HG02852 (cell line): ENCODE measurements around the gene ELOVL6.
"Not testable (repeated sequence)": the region's sequence is repeated elsewhere in the genome, so short reads cannot be mapped to it uniquely, and the experiment has no call there.

Experiments used
- ATAC-seq: cut with Tn5 transposase; IDR thresholded peaks from one replicate; pipeline ENCODE4 v1.9.1; 2021; ENCODE audit warnings: mild to moderate bottlenecking, moderate library complexity; ENCODE audit not compliant: unreplicated experiment

ELOVL6 gene

DNA sequence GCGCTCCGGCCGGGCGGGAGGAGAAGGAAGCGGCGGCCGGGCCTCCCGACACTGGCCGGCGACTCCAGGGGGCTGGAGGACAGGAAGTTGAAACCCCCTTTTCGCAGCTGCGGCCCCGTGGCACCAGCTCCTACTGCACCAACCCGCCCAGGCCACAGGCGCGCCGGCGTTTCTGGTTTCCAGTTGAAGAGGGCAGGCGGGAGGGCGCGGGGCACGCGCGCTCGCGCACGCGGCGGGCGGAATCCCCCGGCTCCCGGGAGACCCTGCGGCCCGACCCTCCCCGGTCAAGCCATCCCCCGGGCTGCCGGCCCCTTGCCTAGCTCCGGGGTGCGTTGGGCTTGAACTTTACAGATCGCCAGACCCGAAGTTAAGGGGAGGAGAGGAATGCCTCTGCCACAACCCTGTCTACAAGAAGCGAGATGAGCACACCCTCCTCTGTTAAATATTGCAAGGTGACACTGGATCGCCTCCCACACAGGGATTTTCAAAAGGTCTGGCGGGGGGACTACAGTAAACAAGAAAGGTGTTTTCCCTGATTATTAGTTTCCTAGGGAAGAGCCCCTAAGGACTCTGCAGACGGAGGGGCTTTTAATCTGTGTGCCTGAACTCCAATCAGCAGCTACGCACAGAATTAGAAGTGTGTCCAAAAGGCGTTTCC, 1.4 kb downstream of the ELOVL6 start:
- ATAC-seq, result peak; percentile 29

- ATAC-seq, result peak; percentile 30
Measured at GRCh38 chr4:110196206-110196870, 2.1 kb downstream of the ELOVL6 start.

DNA sequence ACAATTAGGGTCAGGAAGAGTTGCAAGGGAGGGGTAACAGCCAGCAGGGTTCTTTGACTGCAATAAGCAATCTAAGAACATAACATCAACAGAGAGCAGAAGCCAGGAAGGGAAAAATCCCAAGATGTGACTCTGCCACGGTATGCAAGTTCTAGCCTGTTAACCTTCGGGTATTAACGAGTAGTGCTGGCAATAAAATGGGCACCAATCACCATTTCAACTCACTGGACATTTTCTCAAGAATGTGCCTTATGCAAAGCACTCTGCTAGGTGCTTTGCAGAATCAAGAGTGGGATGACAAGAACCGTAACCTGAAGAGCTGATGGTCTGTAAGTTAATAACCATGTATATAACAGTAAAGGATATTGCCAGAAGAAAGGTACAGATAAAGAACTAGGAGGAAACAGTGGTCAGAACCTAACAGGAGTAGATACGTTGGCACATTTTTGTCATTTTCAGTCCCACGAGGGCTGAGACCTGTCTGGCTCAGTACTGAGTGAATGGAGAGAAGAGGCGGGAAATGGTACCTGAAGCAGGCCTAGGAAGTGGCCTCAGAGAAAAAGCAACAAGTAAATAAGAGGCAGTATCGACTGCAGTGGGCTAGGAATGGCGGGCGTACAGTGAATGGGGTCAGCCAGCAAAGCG, 2.7 kb downstream of the ELOVL6 start:
- ATAC-seq, result peak; percentile 3

- peak; percentile 75 for ATAC-seq
Measured at GRCh38 chr4:110193822-110194761, 4.3 kb downstream of the ELOVL6 start.

- ATAC-seq, result not testable (repeated sequence)
Measured at GRCh38 chr4:110193287-110193686, 5.1 kb downstream of the ELOVL6 start.

DNA sequence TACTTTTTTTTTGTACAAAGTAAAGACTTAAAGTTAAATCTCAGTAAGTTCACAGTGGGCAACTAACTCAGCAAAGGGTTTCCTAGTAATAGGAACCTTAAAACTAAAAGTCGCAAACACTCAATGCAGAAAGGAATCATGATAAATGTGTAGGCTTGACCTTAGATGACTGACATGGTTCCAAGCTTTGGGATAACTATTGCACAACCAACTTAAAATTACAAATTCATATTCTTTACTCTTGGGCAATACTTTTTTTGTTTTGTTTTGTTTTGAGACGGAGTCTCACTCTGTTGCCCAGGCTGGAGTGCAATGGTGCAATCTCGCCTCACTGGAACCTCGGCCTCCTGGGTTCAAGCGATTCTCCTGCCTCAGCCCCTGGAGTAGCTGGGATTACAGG, 8.2 kb downstream of the ELOVL6 start:
- no peak for ATAC-seq

GRCh38 chr4:110188113-110188512, 10.3 kb downstream of the ELOVL6 start:
- no peak for ATAC-seq

- ATAC-seq, result no peak
Measured at GRCh38 chr4:110184791-110185155, 13.6 kb downstream of the ELOVL6 start.

DNA sequence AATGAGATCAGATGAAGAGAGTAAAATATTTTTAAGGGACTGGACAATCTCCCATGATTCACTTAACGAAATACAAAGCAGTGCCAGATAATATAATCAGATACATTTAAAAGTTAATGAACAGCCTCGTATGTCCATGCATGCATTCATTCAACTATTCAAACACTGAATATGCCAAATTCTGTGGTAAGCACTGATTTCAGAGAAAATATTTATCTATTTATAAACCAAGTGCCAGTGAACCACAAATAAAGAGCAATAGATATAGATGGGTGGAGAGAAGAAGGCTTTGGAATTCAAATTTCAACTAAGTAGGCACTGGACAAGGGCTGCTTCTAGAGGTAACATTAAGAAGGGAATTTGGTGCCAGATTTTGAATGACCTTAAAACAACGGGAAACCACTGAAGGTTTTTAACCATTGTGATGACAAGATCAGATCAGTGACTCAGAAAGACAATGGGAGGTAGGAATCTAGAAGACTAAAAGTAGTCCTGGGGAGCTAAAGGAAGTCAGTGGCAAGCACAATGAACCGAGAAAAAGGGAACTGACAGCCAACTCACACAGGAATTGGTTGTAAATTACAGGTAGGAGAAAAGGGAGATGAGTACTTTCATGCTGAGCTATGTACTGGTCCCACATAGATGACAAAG, 14.2 kb downstream of the ELOVL6 start:
- no peak for ATAC-seq

DNA sequence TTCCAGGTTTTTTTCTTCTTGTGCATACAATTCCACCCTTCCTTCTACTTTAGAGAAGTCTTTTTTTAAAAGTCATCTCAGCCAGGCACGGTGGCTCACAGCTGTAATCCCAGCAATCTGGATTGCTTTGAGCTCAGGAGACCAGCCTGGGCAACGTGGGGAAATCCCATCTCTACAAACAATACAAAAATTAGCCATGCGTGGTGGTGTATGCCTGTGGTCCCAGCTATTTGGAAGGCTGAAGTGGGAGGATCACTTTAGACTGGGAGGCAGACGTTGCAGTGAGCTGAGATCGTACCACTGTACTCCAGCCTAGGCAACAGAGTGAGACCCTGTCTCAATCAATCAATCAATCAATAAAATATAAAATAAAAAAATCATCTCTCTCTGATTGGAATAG, 14.8 kb downstream of the ELOVL6 start:
- peak; percentile 35 for ATAC-seq

GRCh38 chr4:110183058-110183457, 15.4 kb downstream of the ELOVL6 start:
- no peak for ATAC-seq

GRCh38 chr4:110181890-110182289, 16.5 kb downstream of the ELOVL6 start:
- no peak for ATAC-seq

- ATAC-seq, result no peak
Measured at GRCh38 chr4:110175634-110176033, 22.8 kb downstream of the ELOVL6 start.

DNA sequence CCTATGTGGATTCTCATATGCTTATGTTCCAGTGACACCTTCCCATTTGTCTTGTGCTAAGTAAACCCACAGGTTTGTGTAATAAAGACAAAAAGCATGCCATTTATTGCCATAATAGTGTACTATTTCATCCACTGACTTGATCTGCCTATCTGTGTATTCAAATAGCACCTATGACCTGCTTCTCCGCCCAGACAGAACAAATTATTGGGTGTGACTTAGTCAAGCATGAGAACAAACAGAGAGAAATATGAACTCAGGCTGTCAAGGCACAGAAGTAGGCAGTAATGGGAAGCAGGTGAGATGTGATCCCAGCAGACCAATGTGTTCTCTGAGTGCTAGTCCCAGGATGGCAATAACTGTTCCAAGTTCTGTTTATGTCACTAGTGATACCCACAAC, 25.4 kb downstream of the ELOVL6 start:
- no peak for ATAC-seq

GRCh38 chr4:110171971-110172370, 26.4 kb downstream of the ELOVL6 start:
- ATAC-seq, result no peak

GRCh38 chr4:110170861-110171260, 27.6 kb downstream of the ELOVL6 start:
- no peak for ATAC-seq

DNA sequence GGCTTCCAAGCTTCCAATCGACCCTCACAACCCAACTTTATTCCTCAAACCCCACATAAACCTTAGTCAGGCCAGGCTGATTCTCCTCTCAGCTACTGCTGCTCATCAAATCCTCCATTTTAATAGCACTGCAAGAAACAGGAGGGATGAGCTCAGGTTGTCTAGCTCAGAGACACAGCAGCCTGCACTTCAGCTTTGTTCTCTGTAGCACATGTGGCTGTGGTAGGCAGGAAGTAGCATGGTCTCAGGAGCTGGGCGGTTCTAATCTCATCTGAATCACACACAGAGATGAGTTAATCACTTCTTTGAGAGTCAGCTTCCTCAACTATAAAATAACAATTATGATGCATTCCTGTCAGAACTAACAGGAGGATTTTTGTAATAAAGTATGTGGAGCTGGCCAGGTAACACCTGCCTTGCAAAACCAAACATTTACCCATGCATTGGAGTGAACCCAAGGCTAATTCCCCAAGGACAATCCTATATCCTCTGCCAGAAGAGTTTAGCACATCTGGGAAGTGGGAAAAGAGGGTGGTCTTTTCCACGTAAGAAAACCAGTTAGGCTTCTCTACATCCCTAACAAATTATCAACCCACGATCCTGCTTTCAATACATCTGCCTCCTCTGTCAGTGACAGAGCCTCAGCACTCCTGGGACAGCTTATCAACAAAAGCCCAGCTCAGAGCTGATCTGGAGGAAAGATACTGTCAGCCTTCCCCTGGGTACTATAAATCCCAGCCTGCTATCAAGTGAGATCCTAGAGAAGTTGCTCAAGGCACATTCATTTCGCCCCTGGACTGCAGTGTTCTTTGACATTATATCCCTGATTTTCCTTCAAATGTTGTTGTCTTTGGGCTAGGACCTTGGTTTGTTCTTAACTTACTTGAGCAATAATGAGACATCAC, 32.8 kb downstream of the ELOVL6 start:
- ATAC-seq, result peak; percentile 79

DNA sequence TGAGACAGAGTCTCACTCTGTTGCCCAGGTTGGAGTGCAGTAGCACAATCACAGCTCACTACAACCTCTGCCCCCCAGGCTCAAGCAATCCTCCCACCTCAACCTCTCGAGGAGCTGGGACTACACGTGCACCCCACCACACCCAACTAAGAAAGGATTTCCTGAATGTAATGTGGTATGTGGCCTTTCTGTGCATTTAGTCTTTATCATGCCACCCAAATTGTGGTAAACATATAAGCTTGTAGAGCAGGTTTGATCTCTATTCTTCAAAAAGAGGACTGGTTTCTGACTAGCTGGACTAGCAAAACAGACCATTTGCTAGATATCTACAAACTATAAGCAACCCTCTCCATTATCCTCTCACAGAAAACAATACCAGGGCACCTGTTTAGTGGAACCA, 33.6 kb downstream of the ELOVL6 start:
- ATAC-seq, result no peak

DNA sequence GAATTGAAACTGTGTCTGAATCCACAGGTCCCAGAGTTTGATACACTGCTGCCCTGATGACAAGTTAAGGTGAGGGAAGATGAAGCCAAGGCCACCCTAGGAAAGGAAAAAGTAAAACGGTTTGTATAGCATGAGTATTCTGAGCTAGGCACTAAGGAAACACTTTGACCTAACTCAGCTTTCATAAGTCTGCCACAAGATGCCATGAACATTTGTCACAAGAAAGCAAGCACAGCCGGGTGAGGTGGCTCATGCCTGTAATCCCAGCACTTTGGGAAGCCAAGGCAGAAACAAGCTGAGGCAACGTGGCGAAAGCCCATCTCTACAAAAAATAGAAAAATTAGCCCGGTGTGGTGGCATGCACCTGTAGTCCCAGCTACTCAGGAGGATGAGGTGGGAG, 34.2 kb downstream of the ELOVL6 start:
- ATAC-seq, result no peak
